Renal cortex interstitium (tissue), 15 donors: Measurements from ENCODE around the gene ASIC3. TPM values are rescaled to one million over a fixed set of nuclear protein-coding genes. Genes with fewer than 3 reads are reported as not detected.
A peak's percentile ranks its signal among the peaks of the same experiment; 100 is the strongest.
"Not testable (repeated sequence)": the region's sequence is repeated elsewhere in the genome, so short reads cannot be mapped to it uniquely, and the experiment has no call there.

ENCODE experiments used
- DNase-seq, 11 donors: peaks; one replicate each; pipeline ENCODE4 v3.0.0-alpha.2; 2013; ENCODE audit warnings: low read depth in 9 of 11, low spot score in 4 of 11; ENCODE audit errors: extremely low read depth in 1 of 11
- long read RNA-seq, 16 experiments: transcript quantifications; one replicate each; lab custom pipeline, GENCODE V29; 2026
- polyA plus RNA-seq, 3 donors: library from polyadenylated mRNA; unstranded; fragments of 120-200 nt; gene quantifications; one replicate each; pipeline ENCODE4 v1.2.1, GENCODE V29; 2013; ENCODE audit not compliant: insufficient read length in 3 of 3

ASIC3 gene
- 1 to 10 TPM; 1.3 to 2.5 (median 2.3) TPM for polyA plus RNA-seq
- long read RNA-seq, donor 1 = 0 reads
- long read RNA-seq, donor 2 = 0 reads
- long read RNA-seq, donor 3 = 0 reads
- long read RNA-seq, donor 4 = 0 reads
- long read RNA-seq, donor 5 = 0 reads
- long read RNA-seq, donor 6 = 0 reads
- long read RNA-seq, donor 7 = 0 reads
- long read RNA-seq, donor 8 = 0 reads
- long read RNA-seq, donor 9 = 0 reads
- long read RNA-seq, donor 10 = 0 reads
- long read RNA-seq, donor 11 = 0 reads
- long read RNA-seq, donor 12 = 0 reads
- long read RNA-seq, donor 13 = 0 reads
- long read RNA-seq, donor 14 = 0 reads
- long read RNA-seq, donor 15 = 0 reads
- long read RNA-seq, donor 16 = 0 reads

DNA sequence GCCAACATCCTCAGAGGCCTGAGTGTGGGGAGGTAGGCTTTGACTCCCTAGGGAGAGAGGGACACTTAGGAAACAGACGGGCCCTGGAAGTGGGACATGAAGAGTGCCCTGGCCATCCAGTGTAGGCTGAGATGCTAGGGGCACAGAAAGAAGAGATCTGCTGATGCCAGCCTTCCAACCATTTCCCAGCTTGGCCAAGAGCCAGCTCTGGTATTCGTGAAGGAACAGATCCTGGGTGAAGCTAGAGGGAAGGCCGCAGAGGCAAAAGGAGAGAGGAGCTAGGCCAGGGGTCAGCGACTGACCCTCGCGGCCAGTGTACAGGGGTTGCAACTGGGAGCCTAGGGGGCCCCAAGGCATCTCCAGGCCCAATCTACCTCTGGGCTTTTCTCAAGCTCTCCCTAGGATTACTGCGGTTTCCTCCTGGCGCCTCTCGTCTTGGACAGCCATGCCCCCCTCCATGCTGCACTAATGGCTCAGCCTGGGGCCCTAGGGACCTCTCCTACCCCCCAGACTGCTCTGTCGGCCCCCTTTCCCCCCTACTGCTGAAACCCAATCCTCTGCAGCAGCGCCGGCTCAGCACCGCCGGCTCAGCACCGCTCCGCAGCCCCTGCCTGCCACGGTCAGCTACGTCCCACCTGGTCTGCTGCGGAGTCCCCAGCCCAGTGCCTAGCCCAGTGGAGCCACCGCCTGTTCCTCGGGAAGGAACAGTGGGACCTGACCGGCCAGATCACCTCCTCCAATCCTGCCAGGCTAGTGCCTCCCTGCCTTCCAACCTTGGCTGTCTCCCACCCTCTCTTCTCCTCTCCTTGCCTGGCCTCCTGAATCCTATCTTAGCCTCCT is at the start of gene ASIC3:
Gene ASIC3 (plus strand): TSS at position 556 of the 840 bp plus-strand sequence. CDS start 355 bp downstream, outside the sequence.
- DNase-seq = no peak

DNA sequence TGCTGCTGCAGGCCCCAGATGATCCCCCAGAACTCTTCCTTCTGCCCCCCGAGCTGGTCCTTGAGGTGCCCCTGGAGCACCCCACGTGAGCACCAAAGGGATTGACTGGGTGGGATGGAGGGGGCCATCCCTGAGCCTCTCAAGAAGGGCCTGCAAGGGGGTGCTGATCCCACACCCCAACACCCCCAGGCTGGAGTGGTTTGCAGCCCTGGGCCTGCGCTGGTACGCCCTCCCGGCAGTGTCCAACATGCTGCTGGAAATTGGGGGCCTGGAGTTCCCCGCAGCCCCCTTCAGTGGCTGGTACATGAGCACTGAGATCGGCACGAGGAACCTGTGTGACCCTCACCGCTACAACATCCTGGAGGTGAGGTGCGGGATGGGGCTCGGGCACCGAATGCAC is 49.3 kb upstream of the ASIC3 start:
- DNase-seq = no peak

DNA sequence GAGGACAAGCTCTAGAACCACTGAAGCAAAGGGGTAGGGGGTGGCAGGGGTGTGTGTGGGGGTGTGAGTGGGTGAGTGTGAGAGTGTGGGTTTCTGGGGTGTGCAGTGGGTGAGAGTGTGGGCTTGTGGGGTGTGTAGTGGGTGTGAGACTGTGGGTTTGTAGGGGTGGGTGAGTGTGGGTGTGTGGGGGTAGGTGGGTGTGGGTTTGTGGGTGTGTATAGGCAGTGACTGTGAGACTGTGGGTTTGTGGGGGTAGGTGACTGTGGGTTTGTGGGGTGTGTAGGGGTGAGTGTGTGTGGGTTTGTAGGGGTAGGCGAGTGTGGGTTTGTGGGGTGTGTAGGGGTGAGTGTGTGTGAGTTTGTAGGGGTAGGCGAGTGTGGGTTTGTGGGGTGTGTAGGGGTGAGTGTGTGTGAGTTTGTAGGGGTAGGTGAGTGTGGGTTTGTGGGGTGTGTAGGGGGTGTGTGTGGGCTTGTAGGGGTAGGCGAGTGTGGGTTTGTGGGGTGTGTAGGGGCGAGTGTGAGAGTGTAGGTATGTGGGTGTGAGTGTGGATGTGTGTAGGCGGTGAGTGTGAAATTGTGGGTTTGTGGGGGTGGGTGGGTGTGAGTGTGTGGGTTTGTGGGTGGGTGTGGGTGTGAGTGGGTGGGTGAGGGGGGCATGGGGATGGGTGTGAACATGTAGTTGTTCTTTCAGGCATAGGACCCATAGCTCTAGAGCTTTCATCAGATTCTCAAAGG is 48.7 kb upstream of the ASIC3 start:
- no peak for DNase-seq

DNA sequence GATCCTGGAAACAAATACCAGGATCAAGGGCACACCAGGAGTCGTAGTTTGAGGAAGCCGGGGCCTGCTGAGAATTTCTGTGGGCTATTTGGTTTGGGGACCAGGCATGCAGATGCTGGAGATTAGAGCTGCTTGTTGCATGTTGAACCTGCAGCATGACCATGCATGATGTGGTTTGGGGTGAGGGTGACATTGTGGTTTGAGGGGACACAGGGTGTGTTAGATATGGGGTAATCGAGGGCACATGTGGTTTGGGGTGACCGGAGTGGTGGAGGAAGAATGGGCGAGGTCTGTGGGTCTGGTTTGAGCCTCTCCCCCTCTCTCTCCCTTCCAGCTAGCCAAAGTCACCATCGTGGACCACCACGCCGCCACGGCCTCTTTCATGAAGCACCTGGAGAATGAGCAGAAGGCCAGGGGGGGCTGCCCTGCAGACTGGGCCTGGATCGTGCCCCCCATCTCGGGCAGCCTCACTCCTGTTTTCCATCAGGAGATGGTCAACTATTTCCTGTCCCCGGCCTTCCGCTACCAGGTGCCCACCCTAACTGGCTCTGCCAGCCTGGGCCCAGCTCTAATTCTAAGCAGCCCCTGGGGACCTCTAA is 47.3 kb upstream of the ASIC3 start:
- no peak for DNase-seq

DNA sequence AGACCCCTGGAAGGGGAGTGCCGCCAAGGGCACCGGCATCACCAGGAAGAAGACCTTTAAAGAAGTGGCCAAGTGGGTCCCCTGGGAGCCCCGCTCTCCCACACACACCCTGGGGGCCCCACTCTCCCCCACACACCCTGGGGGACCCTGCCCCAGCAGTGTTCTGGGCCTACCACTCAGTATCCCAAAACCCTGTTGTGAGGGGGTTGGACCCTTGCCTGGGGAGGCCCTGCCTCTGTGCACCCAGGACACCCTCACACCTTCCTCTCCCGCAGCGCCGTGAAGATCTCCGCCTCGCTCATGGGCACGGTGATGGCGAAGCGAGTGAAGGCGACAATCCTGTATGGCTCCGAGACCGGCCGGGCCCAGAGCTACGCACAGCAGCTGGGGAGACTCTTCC is 46.8 kb upstream of the ASIC3 start:
- no peak for DNase-seq

DNA sequence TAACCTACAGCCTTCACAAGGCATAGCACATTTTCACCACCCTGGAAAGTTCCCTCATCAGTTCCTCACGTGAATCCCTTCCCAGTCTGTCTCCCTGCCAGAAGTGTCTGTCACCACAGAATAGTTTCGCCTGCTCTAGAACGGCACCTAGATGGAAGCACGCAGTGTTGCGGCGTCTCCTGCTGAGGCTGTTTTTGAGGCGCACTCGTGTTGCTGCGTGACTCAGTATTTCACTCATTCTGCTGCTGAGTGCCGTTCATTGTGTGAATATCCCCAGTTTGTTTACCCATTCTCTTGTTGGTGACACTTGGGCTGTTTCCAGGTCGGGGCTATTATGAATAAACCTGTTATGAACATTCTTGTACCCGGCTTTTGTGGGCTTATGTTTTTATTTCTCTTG is 44.8 kb upstream of the ASIC3 start:
- no peak for DNase-seq

DNA sequence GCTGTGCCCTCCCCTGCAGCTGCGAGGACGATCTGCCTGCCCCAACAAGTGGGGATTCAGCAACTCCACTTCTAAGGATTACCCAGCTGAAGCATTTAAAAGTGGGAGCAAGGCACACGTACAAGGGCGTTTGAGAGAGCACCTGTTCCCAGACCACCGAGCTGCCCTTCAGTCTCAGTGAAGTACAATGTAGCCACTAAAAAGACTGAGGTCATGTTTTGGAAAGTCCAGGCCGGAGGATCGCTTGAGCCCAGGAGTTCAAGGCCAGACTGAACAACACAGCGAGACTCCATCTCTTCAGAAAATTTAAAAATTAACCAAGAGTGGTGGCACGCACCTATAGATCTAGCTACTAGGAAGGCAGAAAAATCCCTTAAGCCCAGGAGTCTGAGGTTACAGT is 42.8 kb upstream of the ASIC3 start:
- no peak for DNase-seq

DNA sequence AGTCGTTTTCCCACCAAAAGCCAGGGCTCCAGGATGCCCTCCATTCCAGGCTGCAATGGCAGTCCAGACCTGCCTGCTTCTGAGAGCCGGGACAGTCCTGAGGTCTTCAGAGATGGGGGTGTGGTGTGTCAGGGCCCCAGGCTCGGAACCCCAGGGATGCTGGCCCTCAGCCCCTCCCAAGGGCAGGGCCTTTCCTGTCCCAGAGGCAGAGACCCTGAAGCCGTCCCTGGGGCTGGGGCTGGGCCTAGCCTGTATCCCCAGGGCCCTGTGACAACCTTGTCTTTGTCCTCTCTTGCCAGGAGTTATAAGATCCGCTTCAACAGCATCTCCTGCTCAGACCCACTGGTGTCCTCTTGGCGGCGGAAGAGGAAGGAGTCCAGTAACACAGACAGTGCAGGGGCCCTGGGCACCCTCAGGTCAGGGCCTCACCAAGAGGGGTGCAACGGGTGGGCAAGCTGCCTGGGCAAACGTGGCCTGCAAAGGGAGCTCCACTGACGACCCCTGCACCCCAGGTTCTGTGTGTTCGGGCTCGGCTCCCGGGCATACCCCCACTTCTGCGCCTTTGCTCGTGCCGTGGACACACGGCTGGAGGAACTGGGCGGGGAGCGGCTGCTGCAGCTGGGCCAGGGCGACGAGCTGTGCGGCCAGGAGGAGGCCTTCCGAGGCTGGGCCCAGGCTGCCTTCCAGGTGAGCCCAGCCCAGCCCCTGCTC is 41.6 kb upstream of the ASIC3 start:
- no peak for DNase-seq

DNA sequence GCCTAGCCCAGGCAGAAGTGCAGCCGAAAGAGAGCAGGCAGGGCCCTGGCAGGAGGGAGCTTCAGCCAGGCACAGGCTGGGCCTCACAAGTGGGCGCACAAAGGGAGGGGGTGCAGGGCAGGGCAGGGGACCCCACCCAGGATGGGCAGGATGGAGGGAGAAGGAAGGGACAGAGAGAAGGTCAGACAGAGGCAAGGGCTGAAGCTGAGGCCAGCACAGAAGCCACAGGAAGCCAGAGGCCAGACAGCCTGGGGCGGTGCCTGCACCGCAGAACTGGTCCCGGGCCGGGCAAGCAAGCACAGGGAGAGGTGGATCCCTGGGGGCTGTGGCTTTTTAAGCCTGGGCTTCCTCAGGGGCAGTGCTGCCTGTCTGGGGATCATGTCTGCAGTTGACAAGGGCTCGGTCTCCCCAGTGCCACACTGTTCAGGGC is 40.8 kb upstream of the ASIC3 start:
- no peak for DNase-seq

DNA sequence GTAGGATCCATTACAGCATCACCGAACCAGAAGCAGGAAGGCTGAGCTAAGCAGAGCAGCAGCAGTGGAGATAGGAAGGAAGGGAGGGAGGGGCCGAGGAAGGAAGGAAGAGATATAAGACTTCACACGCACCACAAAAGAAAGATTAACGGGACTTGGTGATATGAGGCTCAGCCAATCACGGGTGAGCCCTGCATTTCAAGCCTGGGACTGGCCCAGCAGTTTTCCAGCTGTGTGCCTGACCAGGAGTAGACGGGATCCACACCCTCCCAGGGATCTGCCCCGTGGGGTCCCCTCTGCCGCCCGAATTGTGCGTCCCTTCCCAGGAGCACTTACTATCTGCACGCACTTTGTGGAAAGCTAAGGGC is 40.2 kb upstream of the ASIC3 start:
- no peak for DNase-seq

DNA sequence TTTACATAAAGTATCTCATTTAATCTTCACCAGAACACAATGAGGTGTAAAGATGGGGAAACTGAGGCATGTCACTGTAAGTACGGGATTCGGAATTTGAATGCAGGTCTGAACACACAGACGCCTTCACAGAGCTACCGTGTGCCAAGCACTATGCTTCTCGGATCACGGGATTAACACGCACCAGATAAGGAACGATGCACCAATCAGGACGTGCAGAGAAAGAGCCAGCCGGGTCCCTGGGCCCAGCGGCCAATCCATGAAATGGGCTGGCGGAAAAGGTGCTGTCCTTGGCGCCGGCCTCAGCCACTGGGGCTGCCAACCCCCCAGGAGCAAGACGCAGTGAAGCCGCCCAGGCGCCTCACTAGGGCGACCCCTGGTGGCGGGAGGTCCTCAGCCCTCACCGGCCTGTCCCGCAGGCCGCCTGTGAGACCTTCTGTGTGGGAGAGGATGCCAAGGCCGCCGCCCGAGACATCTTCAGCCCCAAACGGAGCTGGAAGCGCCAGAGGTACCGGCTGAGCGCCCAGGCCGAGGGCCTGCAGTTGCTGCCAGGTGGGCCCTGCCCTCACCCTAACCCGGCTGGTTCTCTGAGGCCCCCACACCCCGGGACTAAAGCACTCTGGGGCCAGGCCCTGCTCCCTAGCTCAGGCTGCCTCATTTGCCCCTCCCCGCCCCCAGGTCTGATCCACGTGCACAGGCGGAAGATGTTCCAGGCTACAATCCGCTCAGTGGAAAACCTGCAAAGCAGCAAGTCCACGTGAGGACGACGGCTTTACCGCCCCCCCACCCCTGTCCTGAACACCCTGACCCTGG is 39.6 kb upstream of the ASIC3 start:
- no peak for DNase-seq

DNA sequence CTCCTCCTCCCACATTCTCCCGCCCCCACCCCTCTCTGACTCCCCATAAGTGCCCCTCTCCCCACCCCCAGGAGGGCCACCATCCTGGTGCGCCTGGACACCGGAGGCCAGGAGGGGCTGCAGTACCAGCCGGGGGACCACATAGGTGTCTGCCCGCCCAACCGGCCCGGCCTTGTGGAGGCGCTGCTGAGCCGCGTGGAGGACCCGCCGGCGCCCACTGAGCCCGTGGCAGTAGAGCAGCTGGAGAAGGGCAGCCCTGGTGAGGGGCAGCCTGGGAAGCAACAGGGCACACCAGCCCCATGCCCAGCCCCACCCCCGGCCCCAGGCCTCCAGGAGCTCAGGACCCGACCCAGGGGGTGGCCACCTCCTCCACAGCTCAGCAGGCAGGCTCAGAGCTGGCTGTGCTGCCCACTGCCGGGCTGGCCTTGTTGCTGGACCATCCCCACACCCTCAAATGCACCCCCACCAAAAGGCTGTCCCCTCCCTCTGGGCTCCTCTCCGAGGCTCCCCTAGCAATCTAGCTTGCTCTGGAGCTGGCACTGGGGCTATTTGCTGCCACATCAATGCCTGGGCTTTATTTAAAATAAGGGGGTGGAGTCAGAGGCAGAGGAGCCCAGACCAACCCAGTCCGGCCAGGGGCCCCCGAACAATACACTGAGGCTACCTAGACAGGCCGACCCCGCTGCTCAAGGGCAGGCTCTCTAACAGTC is 38.8 kb upstream of the ASIC3 start:
- DNase-seq = no peak

DNA sequence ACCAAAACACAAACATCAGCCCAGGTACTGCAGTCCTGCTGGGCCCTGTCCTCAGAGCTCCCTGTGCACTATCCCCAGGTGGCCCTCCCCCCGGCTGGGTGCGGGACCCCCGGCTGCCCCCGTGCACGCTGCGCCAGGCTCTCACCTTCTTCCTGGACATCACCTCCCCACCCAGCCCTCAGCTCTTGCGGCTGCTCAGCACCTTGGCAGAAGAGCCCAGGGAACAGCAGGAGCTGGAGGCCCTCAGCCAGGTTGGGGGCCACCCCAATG is 38.4 kb upstream of the ASIC3 start:
- no peak for DNase-seq

DNA sequence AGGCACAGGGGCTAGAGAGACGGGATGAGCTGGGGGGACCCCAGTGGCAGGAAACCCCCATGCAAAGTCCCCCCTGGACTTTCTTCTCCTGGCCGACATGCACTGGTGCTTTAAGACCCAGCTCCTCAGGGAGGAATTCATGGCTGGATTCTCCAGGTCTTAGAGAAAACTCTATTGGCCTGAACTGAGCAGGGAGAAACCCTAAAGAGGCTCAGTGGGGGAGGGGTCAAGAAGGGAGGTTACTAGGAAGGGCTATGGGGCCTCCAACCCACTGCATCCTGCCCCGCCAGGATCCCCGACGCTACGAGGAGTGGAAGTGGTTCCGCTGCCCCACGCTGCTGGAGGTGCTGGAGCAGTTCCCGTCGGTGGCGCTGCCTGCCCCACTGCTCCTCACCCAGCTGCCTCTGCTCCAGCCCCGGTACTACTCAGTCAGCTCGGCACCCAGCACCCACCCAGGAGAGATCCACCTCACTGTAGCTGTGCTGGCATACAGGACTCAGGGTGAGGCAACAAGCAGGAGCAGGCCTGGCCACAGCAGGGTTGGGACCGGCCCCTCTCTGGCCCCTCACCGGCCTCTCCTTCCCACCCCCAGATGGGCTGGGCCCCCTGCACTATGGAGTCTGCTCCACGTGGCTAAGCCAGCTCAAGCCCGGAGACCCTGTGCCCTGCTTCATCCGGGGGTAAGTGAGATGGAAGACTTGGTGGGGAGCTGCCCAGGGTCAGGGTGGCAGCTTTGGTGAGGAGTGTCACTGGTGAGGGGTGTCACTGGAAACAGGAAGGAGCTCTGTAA is 37.8 kb upstream of the ASIC3 start:
- peak in 1 of 11 donors; percentile 57 for DNase-seq

DNA sequence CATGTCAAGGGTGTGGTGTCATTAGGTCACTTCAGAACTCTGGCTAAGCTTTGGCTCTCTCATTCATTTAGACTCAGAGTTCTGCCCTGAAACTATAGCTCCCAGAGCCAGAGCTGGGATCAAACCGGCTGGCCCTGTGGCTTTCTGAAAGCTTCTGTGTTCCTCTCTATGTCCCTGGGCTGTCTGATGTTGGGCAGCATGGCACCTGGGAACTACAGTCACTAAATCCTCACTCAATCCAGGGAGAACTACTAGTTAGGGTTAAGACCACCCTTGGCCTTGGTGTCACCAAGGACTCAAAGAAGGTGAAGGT is 37.3 kb upstream of the ASIC3 start:
- DNase-seq = no peak

DNA sequence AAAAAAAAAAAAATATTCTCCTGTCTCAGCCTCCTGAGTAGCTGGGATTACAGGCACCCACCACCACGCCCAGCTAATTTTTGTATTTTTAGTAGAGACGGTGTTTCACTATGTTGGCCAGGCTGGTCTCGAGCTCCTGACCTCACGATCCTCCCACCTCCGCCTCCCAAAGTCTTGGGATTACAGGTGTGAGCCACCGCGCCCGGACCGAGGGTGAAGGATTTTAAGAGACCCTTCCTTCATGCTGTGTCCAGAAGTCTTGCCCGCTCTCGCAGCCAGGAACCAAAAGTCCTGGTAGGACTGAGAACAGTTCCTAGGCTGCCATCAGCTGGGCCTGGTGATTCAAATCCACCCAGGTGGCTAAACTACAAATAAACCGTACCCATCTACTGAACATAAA is 36.7 kb upstream of the ASIC3 start:
- DNase-seq = not testable (repeated sequence)

DNA sequence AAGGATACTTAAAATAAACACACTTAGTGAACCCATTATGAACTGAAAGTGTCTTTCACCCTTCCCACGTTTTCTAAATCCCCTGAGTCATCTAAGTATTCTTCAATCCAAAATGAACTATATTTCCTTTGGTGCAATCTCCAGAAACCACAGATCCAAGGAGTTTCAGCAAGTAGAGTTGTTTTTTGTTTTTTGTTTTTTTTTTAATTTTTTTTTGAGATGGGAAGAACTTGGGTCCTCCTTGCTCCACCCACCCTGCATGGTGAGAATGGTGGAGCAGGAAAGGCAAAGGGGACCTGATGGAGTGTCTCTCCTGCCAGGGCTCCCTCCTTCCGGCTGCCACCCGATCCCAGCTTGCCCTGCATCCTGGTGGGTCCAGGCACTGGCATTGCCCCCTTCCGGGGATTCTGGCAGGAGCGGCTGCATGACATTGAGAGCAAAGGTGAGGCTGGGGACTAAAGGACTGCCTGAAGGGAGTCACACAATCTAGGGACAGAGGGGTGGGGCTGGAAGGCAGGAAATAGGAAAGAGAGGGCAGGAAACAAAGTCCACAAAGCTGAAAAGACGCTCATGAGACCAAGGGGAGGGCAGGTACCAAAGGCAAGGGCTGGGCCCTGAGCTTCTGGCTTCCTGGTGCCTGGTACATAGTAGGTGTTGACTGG is 36.2 kb upstream of the ASIC3 start:
- no peak for DNase-seq
